Upper lobe of left lung (tissue), 6 donors: ENCODE data around the gene PHYHIPL. TPM values are rescaled to one million over a fixed set of nuclear protein-coding genes. Genes with fewer than 3 reads are reported as not detected.
A peak's percentile ranks its signal among the peaks of the same experiment; 100 is the strongest.

ENCODE experiments used
- ATAC-seq, 2 donors: fragments of 200-7000 bp; cut with Tn5 transposase; one replicate each; pipeline ENCODE4 v1.9.1; 2022; ENCODE audit warnings: mild to moderate bottlenecking in 2 of 2, moderate library complexity in 2 of 2; ENCODE audit not compliant: low FRiP score in 2 of 2
- DNase-seq, 2 donors: peaks; one replicate each; pipeline ENCODE4 v3.0.0-alpha.2; 2019 to 2020
- H3K27ac ChIP-seq, 4 donors: fragments of 200-600 bp; sonication (generic); one replicate each; pipeline ENCODE4 v1.5.1; 2016 to 2019
- H3K27me3 ChIP-seq, 4 donors: fragments of 200-600 bp; sonication (generic); one replicate each; pipeline ENCODE4 v1.5.1; 2017 to 2019
- H3K36me3 ChIP-seq, 4 donors: fragments of 200-600 bp; sonication (generic); one replicate each; pipeline ENCODE4 v1.5.1; 2016 to 2019
- H3K4me1 ChIP-seq, 4 donors: fragments of 200-600 bp; sonication (generic); one replicate each; pipeline ENCODE4 v1.5.1; 2018 to 2019
- H3K4me3 ChIP-seq, 4 donors: fragments of 200-600 bp; sonication (generic); one replicate each; pipeline ENCODE4 v1.5.1; 2017 to 2019; ENCODE audit warnings: mild to moderate bottlenecking in 2 of 4, moderate library complexity in 1 of 4
- H3K9me3 ChIP-seq, 4 donors: fragments of 200-600 bp; sonication (generic); one replicate each; pipeline ENCODE4 v1.5.1; 2018 to 2019
- CTCF ChIP-seq, 6 experiments: fragments of 450-650 bp in 4 of 6; fragments of 200-600 bp in 2 of 6; sonication (generic) in 2 of 6; IDR thresholded peaks; one replicate each; pipeline ENCODE4 v1.5.1; 2016 to 2019; ENCODE audit warnings: antibody characterized with exemption in 6 of 6
- EP300 ChIP-seq, 4 donors: sonication (generic); formaldehyde crosslinking; IDR thresholded peaks; one replicate each; pipeline ENCODE4 v1.5.1; 2017; ENCODE audit warnings: antibody characterized with exemption in 4 of 4, control low read depth in 2 of 4
- POLR2A ChIP-seq, 4 donors: fragments of 450-650 bp; IDR thresholded peaks; one replicate each; pipeline ENCODE4 v1.5.1; 2016 to 2017; ENCODE audit warnings: antibody characterized with exemption in 4 of 4, mild to moderate bottlenecking in 2 of 4
- POLR2AphosphoS5 ChIP-seq, 2 donors: sonication (generic); formaldehyde crosslinking; IDR thresholded peaks; one replicate each; pipeline ENCODE4 v1.5.1; 2017; ENCODE audit warnings: antibody characterized with exemption in 2 of 2
- WGBS, 2 donors: methylation state at CpG; one replicate each; pipeline ENCODE4 v1.1.5; 2017 to 2018; 5-methylcytosine and 5-hydroxymethylcytosine counted together
- total RNA-seq, 6 donors: library from RNA; depleted of rRNA in 4 of 6; stranded (reverse); fragments of >200 nt in 4 of 6; gene quantifications; one replicate each; pipeline versions ENCODE4 v1.1.0 to v1.2.1, GENCODE V29; 2016 to 2021
- donor health status: DM: no; HTN: no; CAD: no; lungs with moderate emphysema.
- donor health status: DM: no; HTN: yes; CAD: no; lungs with severe emphysema.

The PHYHIPL gene
- under 1 TPM in 2 of 6 donors, not detected in 4; 0.06 to 0.30 TPM for total RNA-seq

DNA sequence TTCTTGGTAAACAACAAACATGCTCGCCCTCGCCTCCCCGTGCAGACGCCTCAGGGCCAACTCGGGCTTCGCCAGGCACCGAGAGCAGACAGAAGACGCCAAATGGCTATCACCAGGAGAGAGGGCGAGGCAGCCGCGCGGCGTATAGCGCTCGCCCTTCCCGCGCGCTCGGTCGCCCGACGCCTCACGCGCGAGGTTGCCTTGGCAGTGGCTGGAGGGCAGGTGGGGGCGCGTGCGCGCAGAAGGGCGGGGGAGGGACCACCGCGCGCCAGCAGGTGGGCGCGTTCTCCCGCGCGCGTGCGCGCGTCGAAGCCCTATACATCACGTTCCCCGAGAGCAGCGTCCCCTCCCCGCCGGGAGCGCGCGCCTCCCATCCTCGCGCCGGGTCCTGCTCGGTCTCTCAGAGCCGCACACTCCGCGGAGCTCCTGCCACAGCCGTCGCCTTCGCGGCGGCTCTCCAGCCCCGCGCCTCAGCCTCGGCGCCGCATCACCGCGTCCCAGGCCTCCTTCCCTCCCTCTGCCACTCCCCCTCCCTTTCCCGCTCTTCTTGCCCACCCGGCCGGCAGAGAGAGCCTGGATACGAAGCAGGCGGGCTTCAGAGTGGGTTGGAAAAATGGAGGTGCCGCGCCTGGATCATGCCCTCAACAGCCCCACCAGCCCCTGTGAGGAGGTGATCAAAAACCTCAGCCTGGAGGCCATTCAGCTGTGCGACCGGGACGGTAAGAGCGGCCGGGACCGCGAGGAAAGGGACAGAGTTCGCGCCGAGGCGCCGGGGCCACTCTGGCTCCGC is at the start of gene PHYHIPL:
Gene PHYHIPL (plus strand): TSS at position 403 of the 790 bp plus-strand sequence. CDS start 211 bp downstream, at position 614.
- Histone ChIP-seq H3K27ac (no peak within 1 kb of the TSS), H3K27me3 (peaks cover 0 to 14% (median 6%) of the 10 kb centered on the region in 4 donors), H3K9me3 (no peaks in the 10 kb centered on the region), H3K36me3 (no peaks in the 10 kb centered on the region), H3K4me1 (peaks cover 4 to 14% (median 11%) of the 10 kb centered on the region in 4 donors), H3K4me3 (peak within 1 kb of the TSS in 3 of 4 donors; percentile 24 to 38 (median 33))
- WGBS, 2 donors = 0 to 2% methylated on average over 12 to 57 of the region's 90 CpGs
- DNase-seq = peak in 1 of 2 donors; percentile 69
- no peak for TF ChIP-seq EP300 (IDR thresholded peaks at IDR 0.05)
- TF ChIP-seq POLR2AphosphoS5 (IDR thresholded peaks at IDR 0.05) = no peak
- no peak for TF ChIP-seq CTCF (IDR thresholded peaks at IDR 0.05)
- ATAC-seq = peak in 1 of 2 donors; percentile 41

- ATAC-seq = no peak
- Histone ChIP-seq H3K4me1 (no peaks in the 10 kb centered on the region), H3K27me3 (no peaks in the 10 kb centered on the region), H3K36me3 (no peaks in the 10 kb centered on the region), H3K9me3 (no peaks in the 10 kb centered on the region), H3K27ac (no peak overlapping the region), H3K4me3 (no peak overlapping the region)
- no peak for TF ChIP-seq POLR2A (IDR thresholded peaks at IDR 0.05)
- no peak for TF ChIP-seq POLR2AphosphoS5 (IDR thresholded peaks at IDR 0.05)
- TF ChIP-seq EP300 (IDR thresholded peaks at IDR 0.05) = no peak
- no peak for TF ChIP-seq CTCF (IDR thresholded peaks at IDR 0.05)
- no peak for DNase-seq
- 53 to 72% methylated on average over 3 of the region's 3 CpGs for WGBS, 2 donors
These were observed 49.5 kb upstream of the PHYHIPL start for GRCh38 chr10:59126991-59127390.

DNA sequence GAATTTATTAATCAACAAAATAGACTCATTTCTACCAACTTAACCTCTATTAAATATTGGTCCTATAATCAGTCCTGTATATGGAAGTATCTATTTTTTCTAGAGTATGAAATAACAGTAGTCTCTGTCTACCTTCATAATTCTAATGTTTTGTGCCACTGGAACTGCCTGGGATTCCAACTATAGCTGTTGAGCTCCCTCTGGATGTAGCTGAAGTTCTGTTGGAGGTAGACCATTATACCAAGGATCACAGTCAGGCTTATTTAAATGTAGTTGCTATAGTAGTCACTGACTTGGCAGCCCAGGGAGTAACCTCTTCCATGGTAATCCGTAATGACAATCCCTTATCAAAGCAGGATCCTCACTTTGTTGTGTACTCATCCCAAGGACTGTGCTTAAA is 48.5 kb upstream of the PHYHIPL start:
- Histone ChIP-seq H3K27me3 (no peaks in the 10 kb centered on the region), H3K27ac (no peak overlapping the region), H3K4me1 (no peaks in the 10 kb centered on the region), H3K4me3 (no peak overlapping the region), H3K9me3 (no peaks in the 10 kb centered on the region), H3K36me3 (no peaks in the 10 kb centered on the region)
- 65 to 80% methylated on average over 1 of the region's 1 CpG for WGBS, 2 donors
- no peak for TF ChIP-seq POLR2A (IDR thresholded peaks at IDR 0.05)
- no peak for TF ChIP-seq EP300 (IDR thresholded peaks at IDR 0.05)
- TF ChIP-seq POLR2AphosphoS5 (IDR thresholded peaks at IDR 0.05) = no peak
- TF ChIP-seq CTCF (IDR thresholded peaks at IDR 0.05) = no peak
- DNase-seq = no peak
- no peak for ATAC-seq

DNA sequence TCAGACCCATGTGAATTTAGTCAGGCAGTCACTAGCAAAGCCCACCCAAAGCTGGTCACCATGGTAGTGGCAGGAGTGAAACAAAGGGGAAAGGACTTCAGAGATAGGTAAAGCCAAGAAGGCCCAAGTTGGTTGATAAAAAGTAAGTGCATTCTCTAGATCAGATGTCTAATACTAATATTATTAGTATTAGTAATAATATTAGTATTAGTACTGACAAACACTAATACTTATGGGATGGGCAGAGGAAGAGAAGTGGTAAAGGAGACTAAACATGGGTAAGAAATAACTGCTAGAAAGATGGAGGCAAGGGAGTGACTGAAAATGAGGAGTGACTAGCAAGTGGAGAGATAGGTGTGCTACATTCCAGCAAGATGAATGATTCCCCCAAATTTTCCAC is 46.6 kb upstream of the PHYHIPL start:
- ATAC-seq (no peak), DNase-seq (no peak)
- Histone ChIP-seq H3K36me3 (no peaks in the 10 kb centered on the region), H3K27me3 (no peaks in the 10 kb centered on the region), H3K4me1 (no peaks in the 10 kb centered on the region), H3K4me3 (no peak overlapping the region), H3K9me3 (no peaks in the 10 kb centered on the region), H3K27ac (no peak overlapping the region)
- TF ChIP-seq POLR2A (IDR thresholded peaks at IDR 0.05) (no peak), POLR2AphosphoS5 (IDR thresholded peaks at IDR 0.05) (no peak), EP300 (IDR thresholded peaks at IDR 0.05) (no peak), CTCF (IDR thresholded peaks at IDR 0.05) (no peak)

DNA sequence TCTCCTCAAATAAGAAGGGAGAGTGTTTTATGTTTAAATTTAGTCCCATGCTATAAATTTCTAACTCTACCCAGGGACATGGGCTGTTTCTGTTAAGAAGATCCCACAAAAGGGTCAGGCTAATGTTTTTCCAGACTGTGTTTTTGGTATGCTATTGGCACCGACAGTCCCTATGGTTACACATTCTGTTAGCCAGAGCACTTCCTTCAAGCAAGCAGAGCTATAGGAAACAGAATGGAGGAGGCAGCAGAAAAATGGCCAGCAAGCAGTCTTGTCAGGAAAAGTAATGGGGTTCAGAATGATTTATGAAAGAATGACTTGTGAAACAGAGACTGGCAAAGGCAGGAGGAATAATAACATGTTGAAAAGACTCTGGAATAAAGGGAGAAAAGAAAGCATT is 44.8 kb upstream of the PHYHIPL start:
- H3K4me3 ChIP-seq = no peak overlapping the region
- no peaks in the 10 kb centered on the region for H3K36me3 ChIP-seq
- no peaks in the 10 kb centered on the region for H3K27me3 ChIP-seq
- H3K4me1 ChIP-seq = no peaks in the 10 kb centered on the region
- WGBS, 2 donors = 24 to 32% methylated on average over 1 of the region's 1 CpG
- ATAC-seq (no peak), DNase-seq (no peak)
- H3K9me3 ChIP-seq = no peaks in the 10 kb centered on the region
- no peak overlapping the region for H3K27ac ChIP-seq
- TF ChIP-seq EP300 (IDR thresholded peaks at IDR 0.05) (no peak), POLR2A (IDR thresholded peaks at IDR 0.05) (no peak), POLR2AphosphoS5 (IDR thresholded peaks at IDR 0.05) (no peak)
